Fibroblast of skin of left biceps (primary cell): ENCODE measurements around the gene CYP17A1.
"Not testable (repeated sequence)": the region's sequence is repeated elsewhere in the genome, so short reads cannot be mapped to it uniquely, and the experiment has no call there.

ENCODE experiments used
- DNase-seq, 2 experiments: peaks; one replicate each; pipeline ENCODE4 v3.0.0-alpha.2; 2013; ENCODE audit warnings: low read depth in 2 of 2

Gene CYP17A1

DNA sequence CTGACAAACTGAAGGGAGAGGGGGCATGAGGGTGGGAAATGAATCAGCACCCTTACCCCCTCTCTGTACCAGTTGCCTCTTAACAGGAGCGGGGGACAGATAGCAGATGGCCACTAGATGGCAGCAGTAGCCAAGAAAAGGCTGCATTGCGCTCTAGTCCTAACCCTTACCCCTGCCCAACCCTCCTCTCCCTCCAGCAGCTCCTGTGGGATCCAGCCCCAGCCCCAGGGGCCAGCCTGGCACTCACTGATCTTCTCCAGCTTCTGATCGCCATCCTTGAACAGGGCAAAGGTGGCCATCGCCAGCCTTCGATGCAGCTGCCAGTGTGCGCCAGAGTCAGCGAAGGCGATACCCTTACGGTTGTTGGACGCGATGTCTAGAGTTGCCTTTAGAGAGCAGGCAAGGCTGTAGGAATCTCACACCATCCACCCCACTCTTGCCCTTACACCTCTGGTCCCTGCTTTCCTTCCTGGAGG, 2.2 kb downstream of the CYP17A1 start:
- DNase-seq = peak in 1 of 2 experiments; percentile 32

DNA sequence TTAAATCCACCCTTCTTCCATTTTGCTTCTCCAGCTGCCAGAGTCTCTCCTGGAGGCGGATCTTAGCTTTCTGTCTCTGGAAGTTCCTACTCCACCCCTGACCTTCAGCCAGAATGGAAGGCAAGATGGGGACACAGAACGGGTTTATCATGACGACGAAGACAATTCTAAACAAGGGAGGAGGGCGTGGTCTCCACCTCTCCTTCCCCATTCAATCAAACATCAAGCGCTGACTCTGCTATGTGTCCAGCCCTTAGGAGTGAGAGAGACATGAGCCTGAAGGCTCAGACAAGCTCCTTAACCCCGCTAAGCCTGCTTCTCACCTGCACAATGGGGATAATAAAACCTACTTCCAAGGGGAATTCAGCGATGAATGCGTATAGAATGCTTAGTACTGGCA, 3.1 kb downstream of the CYP17A1 start:
- DNase-seq = no peak

DNA sequence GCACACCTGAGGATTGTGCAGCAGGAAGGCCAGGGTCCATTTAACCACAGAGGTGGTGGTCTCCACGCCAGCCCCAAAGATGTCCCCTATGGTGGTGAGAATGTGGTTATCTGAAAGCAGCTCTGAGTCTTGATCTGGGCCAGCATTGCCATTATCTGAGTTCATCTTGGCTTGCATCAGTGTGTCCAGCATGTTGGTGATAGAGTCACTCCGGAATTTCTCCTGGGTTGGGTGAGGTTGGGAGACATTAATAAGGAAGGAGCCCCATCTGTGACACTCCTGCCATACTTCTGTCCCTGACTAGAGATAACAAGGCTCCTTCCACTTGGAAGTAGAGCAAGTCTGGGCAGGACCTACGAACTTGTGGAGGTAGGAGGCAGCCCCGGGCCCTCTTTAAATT, 4.2 kb downstream of the CYP17A1 start:
- no peak for DNase-seq

DNA sequence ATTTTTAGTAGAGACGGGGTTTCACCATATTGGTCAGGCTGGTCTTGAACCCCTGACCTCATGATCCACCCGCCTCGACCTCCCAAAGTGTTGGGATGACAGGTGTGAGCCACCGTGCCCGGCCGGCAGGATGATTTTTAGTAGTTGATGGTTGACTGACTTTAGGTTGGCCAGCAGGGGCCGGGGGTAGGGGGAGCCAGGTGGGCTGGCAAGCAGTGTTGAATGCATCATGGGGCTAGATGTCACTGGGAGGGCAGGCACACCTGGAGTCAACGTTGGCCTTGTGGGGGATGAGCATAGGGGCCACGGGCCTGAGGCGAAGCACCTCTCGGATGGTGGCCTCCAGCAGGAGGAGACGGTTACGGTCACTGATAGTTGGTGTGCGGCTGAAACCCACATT, 5.0 kb downstream of the CYP17A1 start:
- DNase-seq = no peak

DNA sequence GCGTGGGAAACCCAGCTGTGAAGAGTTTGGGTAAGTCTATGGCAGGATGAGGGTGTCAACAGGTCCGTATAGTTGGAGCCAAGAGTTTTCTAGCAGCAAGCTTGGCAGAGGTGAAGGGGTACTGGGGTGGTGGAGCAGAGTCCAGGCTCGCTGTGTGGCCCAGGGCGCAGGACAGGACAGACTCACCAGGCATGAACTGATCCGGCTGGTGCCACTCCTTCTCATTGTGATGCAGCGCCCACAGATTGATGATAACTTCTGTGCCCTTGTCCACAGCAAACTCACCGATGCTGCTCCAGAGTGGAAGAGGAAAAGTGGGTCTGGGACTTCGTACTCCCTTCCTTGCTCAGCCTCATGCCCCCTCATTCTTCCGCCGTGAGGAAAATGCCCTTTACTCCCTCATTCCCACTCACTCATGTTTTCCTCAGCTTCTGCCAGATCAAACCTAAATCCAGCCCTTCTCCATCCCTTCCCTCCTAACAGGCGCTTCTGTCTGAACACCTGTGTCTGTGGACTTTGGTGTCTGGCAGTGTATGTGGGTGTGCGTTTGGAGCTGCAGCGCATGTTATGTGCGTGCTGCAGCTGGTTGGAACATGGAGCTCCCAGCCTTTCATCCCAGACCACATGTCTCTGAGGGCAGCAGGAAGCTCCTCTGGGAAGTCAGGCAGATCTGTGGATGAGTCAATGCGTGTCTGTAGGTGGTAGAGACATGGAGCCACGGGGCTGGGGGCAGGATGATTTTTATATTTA, 5.7 kb downstream of the CYP17A1 start:
- no peak for DNase-seq

DNA sequence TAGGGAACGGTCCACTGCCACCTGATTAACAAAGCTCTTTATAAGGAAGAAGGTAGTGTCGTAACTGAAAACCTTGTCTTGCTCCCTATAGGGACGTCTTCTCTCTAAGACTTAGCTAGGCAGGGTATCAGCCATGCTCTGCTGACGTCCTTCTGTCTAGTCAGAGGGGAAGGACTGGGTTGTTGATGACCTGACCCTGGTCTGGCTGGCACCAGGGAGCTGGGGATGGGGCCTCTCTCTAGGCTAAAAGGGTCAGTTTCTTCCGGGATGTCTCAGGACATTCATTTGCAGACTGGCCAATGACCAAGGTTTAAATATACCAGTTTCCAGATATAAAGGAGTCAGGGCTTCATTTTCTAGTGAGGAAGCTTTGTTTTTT, 9.6 kb downstream of the CYP17A1 start:
- DNase-seq = no peak

DNA sequence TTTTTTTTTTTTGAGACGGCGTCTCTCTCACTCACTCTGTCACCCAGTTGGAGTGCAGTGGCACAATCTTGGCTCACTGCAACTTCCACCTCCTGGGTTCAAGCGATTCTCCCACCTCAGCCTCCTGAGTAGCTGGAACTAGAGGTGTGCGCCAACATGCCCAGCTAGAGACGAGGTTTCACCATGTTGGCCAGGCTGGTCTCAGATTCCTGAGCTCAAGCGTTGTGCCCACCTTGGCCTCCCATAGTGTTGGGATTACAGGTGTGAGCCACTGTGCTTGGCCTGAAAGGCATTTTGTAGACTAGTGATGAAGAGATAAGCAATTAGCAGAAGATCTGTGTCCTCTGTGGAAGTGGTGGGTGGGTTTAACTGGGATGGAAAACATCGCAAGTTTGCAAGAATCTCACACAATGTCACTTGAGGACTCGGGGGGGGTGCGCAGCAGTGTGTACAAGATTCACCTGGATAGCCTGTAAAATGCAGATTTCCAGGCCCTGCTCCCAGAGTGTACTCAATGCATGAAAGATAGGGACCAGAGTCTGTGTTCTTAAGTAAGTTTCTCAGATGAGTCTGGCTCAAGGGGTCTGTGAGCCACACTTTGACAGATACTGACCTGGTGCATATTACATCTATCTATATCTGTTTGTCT, 10.9 kb downstream of the CYP17A1 start:
- DNase-seq = no peak

DNA sequence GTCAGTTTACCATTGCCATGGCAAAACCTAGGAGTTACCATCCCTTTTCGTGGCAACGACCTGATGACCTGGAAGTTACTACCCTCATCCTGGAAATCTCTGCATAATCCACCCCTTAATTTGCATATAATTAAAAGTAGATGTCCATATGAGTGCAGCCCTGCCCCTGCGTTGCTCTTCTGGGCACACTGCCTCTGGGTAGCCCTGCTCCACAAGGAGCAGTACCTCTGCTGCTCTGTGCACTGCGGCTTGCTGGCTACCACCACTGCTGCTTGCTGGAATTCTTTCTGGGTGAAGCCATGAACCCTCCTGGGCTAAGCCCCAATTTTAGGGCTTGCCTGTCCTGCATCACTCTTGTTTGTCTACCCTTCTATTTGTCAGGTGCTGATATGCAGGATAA, 12.5 kb downstream of the CYP17A1 start:
- no peak for DNase-seq

DNA sequence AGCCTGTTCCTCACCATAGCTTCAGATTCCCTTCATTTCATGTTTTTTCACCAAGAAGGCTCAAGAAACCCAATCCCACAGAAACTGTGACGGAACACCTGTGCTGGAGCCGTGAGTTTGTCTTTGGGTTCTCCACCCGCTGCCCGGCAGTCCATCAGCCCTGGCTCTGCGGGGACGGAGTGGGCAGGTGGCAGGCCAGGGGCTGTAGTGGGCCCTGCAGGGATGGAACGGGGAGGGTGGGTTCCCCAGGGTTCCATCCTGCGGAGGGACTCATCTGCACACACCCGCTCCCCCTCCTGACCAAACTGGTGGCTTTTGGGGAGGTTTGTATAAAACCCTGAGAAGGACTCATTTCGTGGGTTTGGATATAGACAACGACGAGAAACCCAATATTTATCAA, 15.0 kb downstream of the CYP17A1 start:
- DNase-seq = no peak

DNA sequence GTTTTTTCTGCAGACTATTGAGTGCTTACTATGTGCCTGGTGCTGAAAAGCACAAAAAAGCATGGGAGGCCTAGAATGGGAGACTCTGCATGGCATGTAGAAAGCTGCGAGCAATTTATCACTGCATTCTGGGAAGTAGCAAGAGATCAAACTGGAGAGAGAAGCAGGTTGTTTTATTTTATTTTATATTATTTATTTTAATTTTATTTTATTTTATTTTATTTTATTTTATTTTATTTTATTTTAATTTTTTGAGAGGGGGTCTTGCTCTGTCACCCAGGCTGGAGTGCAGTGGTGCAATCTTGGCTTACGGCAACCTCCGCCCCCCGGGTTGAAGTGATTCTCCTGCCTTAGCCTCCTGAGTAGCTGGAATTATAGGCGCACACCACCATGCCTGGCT, 17.2 kb downstream of the CYP17A1 start:
- not testable (repeated sequence) for DNase-seq

DNA sequence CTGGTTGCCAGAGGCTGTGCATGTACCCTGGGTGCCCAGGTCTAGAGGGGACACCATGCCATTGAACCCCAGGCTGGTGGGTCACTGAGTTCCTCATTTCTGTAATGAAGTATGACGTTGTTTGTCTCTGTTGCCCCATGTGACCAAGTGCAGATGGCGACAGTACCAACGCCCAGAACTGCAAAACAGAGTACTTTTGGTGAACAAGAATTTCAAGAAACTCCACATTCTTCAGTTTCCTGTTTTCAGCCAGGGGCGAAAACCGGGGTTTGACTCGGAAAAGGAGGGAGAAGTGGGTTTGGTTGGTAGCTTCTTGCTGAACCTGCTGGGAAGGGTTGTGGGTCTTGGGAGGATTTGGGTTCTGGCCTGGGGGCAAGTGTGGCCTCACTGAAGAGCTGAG, 18.2 kb downstream of the CYP17A1 start:
- DNase-seq = no peak

DNA sequence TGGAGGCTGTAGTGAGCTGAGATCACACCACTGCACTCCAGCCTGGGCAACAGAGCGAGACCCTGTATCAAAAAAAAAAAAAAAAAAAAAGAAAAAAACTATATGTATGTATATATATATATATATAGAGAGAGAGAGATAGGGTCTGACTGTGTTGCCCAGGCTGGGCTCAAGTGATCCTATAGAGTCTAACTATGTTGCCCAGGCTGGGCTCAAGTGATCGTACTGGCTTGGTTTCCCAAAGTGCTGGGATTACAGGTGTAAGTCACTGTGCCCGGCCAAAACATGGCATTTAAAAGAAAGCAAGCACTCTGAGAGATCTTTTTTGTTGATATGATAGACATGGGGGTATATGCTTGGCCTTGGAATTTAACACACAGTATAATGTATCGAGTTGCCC, 20.0 kb downstream of the CYP17A1 start:
- no peak for DNase-seq

DNA sequence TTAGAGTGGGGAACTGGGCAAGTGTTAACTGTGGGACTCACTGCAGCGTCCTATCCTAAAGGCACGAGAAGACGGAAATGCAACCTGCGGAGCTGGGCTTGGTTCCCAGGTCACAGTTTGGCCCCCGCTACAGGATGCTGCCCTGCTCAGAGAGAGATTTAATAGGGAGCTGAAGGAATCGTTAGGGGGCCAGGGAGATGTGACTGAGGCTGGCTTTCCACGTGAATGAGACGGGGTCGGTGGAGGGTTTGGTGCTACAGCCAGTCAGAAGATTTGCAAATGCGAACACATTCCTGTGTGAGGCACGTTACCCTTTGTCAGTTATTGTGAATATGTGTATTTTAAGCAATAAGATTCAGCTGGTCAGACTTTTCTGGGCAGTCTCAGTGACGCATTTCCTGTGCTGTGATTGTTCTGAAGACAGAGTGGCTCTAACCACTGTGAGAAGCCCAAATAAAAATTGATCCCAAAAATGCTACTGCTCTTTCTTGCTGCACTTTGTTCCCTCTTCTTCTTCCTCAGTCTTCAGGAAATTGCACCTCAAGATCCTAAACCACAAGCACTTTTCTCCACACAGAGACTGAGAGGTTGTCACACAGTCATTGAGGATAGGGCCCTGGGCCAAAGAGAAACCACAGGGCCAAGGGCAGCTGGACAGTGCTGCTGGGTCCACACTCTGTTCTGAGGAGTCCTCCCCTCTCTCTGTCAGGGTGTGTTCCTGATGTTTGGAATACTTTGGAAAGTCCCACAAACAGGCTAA, 21.2 kb downstream of the CYP17A1 start:
- DNase-seq = no peak

DNA sequence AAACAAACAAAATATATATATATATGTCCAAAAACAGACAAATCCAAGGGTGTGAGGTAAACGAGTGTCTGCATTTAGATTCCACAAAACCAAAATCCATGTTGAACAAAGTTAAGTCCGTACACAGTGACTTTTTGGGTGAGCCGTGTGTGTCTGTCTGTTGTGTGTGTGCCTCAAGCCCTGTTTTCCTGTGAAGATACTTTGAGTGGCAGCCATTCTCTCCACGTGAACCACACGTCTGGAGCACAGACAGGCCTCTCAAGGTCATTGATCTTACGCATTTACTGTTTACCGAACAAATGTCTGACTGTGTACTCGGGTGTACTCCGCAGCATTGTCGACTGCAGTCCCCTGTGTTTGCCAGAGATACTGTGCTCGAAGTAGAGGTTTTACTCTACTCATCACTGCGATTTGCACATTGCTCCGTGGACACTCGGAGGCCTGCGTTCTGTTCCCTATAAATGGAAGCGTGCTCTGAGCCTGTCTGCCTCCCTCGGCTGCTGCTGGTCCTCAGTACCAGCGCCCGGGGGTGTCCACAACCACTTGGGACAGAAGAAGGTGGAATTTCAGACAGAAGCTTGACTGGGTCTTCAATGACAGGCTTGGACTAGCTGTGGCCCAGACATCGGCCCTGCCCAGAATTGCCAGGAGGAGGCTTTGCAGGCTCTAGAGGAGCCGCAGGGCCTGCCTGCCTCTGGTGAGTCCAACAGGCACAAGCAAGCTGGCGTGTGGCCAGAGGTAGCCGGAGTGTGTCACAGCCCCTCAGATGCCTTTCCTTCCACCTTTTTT, 22.1 kb downstream of the CYP17A1 start:
- DNase-seq = no peak

DNA sequence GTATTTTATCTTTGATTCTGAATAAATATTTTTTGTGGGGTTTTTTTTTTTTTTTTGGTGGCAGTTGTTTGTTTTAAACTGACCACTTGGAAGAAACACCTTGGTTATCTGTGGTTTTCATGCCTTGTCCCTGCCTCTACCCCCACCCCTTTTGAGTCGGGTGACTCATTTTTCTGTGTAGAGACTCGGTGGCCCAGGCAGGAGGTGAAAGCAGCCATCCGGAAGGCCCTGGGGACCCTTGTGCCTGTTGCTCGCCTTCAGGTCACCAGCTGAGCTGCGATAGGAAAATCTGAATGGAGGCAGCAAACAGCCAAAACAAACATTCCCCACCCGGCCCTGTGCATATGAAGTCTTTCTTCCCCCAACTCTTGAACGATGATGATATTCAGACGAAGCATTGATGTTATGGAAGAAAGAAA, 22.8 kb downstream of the CYP17A1 start:
- DNase-seq = no peak

DNA sequence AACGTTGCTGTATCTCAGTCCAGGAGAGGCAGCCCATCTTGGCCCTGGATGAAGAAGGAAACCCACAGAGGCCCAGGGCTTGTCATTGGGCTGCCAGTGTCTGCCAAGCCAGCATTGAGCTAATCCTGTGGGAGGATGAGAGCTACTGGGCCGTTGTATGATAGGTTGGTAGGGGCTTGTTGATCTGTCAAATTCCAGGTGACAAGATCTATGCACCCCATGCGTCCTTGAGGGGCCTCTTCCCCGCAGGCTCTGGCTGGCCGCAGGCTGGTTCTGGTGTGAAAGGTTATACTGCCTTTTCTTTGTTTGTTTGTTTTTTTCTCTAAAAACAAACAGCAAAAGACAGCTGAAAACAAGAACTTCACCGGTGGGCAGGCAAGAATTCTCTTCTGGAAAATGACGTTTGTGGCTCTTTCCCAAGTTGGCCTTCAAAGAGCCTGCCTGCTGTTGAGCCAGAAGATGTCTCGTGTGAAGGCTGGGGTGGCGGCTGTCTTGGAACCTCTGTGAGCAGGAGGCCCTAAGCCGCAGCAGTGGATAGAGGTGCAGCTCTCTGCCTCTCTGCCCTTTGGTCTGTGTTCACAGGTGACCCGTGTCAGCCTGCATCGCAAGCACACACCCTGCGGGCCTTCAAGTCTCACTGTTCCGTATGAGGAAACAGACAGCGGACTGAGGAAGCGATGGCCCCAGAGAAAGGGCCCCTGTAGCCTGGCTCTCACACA, 23.3 kb downstream of the CYP17A1 start:
- no peak for DNase-seq

DNA sequence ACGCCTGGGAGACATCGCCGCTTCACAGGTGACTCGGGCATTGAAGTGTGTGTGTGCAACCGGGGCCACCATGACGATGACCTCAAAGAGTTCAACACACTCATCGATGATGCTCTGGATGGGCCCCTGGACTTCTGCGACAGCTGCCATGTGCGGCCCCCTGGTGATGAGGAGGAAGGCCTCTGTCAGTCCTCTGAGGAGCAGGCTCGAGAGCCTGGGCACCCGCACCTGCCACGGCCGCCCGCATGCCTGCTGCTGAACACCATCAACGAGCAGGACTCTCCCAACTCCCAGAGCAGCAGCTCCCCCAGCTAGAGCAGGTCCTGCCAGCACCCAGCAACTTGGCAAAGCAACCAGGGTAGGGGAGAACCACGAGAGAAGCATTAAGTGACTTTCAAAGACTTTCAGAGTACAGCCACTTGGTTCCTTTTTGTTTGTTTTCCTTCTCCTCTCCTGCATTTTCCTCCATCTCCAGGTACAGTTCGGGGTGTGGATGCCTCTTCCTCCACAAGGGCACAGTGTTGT, 24.1 kb downstream of the CYP17A1 start:
- DNase-seq = no peak

DNA sequence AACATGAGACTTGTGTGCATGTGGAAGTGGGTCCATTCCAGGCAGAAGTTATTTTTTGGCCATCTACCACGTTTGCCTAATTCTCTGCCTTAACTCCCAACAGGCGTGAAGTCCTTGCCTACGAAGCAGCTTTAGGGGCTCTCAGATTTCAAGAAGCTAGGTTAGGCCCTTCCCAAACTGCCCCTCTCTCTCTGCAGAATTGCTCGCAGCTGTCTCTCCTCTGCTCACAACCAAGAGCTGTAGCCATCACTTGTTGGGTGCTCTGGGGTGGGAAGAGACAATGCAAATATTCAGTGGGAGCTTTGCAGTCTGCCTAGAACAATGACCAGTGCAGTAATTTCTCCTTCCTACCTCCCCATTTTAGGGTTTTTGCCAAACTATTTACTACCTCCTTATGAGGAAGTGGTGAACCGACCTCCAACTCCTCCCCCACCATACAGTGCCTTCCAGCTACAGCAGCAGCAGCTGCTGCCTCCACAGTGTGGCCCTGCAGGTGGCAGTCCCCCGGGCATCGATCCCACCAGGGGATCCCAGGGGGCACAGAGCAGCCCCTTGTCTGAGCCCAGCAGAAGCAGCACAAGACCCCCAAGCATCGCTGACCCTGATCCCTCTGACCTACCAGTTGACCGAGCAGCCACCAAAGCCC, 24.9 kb downstream of the CYP17A1 start:
- DNase-seq = no peak

DNA sequence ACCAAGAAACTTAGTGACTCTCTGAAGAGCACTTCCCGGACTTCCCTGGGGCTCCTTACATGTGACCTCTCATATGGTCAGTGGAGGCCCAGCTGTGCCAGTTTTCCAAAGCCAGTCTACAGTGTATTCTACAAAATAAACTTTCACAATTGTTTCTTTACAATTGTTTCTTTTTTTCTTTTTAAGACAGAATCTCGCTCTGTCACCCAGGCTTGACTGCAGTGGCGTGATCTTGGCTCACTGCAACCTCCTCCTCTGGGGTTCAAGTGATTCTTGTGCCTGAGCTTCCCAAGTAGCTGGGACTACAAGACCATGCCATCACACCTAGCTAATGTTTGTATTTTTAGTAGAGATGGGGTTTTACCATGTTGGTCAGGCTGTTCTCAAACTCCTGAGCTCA, 25.9 kb downstream of the CYP17A1 start:
- no peak for DNase-seq

DNA sequence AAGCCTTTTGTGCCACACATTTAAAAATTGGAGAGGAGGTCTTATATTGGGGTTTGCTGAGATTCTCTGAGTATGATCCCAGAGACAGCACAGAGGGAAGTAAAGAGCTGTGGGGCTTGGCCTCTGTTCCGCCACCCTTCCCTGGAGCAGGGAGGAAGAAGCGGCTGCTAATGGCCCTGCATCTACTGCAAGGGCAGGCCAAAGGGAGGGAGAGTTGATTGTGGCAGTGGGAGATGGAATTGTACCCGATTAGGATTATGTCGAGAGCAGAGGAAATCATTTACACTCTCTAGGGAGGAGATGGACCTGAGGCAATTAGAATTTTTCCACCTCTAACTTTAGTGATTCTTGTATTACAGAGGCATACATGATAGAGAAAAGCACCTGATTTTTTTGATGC, 28.8 kb downstream of the CYP17A1 start:
- DNase-seq = no peak
